D721Med (cell line): ENCODE measurements around the gene ENPP6.

Experiments used
- DNase-seq: peaks from one replicate; pipeline ENCODE4 v3.0.0; 2011; ENCODE audit warnings: low spot score; ENCODE audit not compliant: insufficient read length
- FAIRE-seq: peaks from 2 replicates; lab custom pipeline; 2011; peaks lifted over from hg19 to GRCh38; lab: Jason Lieb, UNC
- TF ChIP-seq, protein P1 (sequence below): IDR thresholded peaks from 2 replicates; pipeline ENCODE4 v1.5.1; 2012; ENCODE audit warnings: mild to moderate bottlenecking, control low read depth; ENCODE audit not compliant: insufficient read depth; ENCODE audit errors: missing control alignments

Gene ENPP6

DNA sequence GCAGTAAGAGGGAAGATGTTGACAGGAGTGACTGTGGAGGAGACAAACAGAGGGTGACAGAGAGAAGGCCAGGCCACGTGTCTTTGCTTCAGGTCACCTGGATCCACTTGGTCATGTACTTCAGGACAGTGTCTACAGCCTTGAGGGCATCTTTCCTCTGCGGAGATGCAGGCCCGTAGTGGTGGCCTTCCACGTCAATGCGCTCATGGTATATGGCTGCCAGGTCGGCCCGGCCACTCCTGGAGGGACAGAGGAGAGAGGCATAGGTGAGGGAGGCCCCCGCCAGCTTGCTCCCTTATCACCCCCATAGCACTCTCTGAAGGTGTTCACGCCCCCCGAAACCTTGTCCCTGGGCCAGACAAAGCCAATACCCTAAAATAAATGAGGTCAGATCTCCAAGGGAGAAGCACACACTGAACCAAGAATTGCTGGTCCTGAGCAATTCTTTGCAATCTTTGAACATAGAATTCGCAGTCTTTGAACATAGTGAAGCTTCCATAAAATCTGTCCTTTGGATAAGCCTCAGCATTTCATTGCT, 99.9 kb downstream of the ENPP6 start:
- no peak for DNase-seq
- TF ChIP-seq, protein P1, sequence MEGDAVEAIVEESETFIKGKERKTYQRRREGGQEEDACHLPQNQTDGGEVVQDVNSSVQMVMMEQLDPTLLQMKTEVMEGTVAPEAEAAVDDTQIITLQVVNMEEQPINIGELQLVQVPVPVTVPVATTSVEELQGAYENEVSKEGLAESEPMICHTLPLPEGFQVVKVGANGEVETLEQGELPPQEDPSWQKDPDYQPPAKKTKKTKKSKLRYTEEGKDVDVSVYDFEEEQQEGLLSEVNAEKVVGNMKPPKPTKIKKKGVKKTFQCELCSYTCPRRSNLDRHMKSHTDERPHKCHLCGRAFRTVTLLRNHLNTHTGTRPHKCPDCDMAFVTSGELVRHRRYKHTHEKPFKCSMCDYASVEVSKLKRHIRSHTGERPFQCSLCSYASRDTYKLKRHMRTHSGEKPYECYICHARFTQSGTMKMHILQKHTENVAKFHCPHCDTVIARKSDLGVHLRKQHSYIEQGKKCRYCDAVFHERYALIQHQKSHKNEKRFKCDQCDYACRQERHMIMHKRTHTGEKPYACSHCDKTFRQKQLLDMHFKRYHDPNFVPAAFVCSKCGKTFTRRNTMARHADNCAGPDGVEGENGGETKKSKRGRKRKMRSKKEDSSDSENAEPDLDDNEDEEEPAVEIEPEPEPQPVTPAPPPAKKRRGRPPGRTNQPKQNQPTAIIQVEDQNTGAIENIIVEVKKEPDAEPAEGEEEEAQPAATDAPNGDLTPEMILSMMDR: no peak
- no peak for FAIRE-seq

DNA sequence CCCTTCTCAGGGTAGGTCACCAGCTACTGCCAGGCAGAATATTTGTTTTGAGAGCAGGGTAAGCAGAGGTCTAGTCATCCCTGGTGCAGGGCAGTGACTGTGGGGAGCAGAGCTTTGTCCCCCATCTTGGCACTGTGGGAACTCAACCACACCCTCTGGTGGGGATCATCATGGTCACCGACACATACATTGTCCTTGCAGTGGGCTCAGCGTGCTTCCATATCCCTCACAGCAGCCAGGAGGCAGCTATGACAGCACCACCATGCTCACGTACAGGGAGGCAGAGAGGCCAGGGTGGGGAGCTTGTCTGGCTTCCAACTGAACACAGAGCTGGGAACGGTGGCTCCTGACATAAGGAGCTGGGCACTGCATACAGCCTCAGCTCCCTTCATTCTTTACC, 102.3 kb downstream of the ENPP6 start:
- no peak for FAIRE-seq
- DNase-seq: no peak
- TF ChIP-seq, protein P1: no peak

DNA sequence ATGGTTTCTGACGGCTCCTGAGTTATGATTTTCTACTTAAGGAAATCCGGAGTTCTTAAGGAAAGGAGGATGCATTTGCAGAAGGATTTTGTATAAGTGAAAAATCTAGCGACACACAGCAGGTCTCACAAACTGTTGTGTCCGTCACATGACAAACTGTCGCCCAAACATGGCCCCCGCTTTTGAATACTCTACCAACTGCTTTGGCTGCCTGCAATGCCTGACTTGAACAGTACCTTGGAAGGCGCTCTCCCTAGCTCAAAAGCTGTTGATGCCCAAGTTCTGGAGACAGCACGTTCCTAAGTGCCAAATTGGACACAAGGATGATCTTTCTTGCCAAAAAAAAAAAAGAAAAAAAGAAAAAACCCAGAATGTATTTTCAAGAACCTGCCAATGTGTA, 103.2 kb downstream of the ENPP6 start:
- TF ChIP-seq, protein P1: no peak
- DNase-seq: no peak
- FAIRE-seq: no peak

DNA sequence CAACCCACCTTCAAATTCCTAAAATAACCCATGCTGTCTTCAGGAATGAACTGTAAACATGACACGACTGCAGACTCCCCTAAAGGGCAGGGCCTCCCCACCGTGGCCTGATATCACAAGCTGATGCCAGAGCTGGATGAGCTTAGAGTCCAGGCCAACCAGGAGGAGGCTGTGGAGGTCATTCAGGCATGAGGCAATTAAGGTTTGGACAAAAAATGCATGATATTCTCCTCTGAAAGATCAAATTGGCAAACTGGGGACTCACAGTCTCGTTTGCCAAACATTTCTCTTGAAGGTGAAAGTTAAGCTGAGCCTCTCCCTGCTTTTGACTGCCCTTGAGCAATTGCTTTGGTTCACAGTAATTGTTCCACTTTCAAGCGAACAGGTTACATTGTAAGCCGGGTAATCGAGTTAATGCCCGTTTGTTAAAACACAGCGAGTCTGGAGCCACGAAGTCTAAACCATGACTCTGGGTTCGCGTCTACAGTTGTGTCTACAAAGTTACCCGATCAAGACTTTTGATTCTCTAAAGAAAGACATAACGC, 105.6 kb downstream of the ENPP6 start:
- DNase-seq (no peak), FAIRE-seq (no peak)
- TF ChIP-seq, protein P1: no peak

DNA sequence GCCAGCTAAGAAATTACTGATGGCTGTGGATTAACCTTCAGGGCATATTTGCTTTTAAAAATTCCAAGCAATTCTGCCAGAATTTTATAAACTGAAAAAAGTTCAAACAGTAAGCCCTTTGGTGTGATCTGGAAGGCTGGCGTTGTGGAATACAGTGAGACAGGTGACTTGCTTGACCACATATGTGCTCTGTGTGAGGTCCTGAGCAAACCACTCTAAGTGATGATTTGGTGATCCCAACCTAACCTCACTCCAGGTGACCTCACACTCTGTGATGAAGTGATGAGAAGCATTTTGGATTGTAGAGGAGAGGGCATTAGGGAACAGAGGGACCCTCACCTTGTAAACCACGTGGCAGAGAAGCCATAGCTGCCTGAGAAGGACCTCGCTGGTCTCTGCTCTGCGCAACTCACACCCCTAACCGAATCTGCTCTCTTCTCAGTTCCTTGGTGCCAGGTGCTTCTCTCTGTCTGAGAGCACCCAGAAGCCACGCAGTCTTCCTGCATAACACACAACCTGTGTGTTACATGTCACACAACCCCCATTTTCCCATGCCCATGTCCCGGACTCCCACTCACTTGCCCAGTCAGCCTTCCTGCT, 106.3 kb downstream of the ENPP6 start:
- DNase-seq: no peak
- TF ChIP-seq, protein P1: no peak
- no peak for FAIRE-seq

DNA sequence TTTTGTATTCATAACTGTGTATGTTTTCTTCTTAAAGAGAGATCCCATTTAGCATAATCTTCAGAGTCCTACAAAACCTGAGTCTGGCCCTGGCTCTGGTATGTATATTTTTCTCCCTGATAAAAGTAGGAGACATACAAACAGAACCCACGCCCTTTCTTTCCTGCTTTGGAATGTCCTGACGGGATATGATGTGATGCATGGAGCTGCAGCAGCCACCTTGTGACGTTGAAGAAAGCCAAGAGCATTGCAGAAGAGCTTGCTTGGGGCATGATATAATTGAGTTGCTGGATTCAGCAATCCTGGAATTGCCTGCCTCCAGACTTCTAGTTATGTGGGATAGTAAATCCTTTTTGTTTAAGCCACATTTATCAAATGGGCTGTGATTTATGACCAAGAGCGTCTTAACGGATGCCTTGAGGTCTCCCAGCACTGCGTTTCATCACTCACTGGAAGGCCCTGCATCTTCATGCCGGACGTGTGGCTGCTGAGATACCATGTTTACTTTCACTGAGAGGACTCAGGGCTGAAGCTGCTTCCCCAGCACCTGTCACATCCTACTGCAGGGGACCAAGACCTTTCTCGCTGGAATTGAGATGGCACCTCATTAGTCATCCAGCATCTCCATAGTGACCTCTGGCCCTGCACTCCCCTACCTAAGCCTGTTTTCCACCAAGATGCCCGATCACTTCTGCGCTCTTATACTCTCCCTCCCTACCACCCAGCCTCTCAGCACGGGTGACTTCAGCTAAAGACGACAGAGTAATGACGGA, 107.0 kb downstream of the ENPP6 start:
- FAIRE-seq (no peak), DNase-seq (no peak)
- TF ChIP-seq, protein P1: no peak

DNA sequence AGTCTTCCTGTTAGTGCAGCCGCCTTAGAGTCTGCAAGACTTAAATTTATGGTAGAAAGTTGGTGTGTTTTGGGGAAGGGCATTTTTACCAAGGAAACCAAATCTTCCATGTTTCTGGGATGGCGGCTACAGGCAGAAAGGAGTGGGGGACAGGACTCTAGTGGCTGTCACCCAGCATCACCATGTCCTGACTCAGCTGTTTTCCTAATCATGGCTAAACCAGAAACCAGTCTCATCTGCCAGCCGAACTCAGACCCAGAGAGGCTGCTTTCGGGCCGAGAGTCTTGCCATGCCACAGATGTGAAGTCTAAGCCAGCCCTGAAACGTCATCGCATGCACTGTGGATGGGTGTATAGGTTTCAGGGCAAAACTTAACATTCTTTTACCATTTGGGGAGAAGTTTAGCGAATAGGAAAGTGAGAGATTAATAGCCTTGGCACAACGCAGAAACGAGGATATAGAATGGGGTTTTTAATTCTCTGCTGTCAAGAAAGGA, 109.6 kb downstream of the ENPP6 start:
- DNase-seq (no peak), FAIRE-seq (no peak)
- TF ChIP-seq, protein P1: no peak
